Mesodermal cell (in vitro differentiated cells): Measurements from ENCODE around the gene ATP8A1.

Experiments used
- H3K27ac ChIP-seq: 2 replicates; pipeline ENCODE4 v1.7.0; 2013; ENCODE audit warnings: mild to moderate bottlenecking, low read depth, low read length, moderate library complexity; ENCODE audit not compliant: severe bottlenecking
- H3K36me3 ChIP-seq: 2 replicates; pipeline ENCODE4 v1.7.1; 2013; ENCODE audit warnings: mild to moderate bottlenecking, low read length, moderate library complexity; ENCODE audit not compliant: control insufficient read depth, insufficient read depth
- H3K4me1 ChIP-seq: one replicate; pipeline ENCODE4 v1.7.1; 2013; ENCODE audit warnings: mild to moderate bottlenecking, low read length; ENCODE audit not compliant: insufficient read depth, control insufficient read depth, poor library complexity, severe bottlenecking
- H3K4me3 ChIP-seq: 2 replicates; pipeline ENCODE4 v1.7.0; 2013; ENCODE audit warnings: low read length, control low read depth, mild to moderate bottlenecking; ENCODE audit not compliant: insufficient read depth, poor library complexity, severe bottlenecking; ENCODE audit errors: extremely low read depth
- H3K9me3 ChIP-seq: 2 replicates; pipeline ENCODE4 v1.7.1; 2013; ENCODE audit warnings: mild to moderate bottlenecking, low read length, moderate library complexity; ENCODE audit not compliant: control insufficient read depth
- WGBS, 2 experiments: methylation state at CpG; one replicate each; pipeline ENCODE4 v1.1.5; 2013; ENCODE audit warnings: missing lambda C conversion rate in 2 of 2; ENCODE audit not compliant: insufficient coverage in 2 of 2; 5-methylcytosine and 5-hydroxymethylcytosine counted together

ATP8A1 gene

DNA sequence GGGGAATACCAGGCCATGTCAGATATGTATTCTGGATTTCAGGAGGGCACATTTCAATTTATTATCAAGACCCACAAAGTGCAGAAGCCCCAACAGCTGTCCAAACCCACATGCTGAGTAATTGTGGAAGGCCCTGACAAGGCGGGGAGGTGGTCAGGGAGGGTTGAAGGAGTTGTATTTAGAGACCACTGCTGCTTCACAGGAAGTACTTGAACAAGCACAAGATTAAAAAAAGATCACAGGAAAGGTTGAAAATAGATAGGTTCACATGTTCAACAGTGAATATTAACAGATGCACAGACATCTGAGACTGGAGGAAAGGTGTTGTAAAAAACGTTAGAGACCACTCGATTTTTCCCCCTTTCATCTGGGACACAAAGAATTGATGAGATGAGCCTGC is 17.9 kb downstream of the ATP8A1 start:
- WGBS, 2 experiments: 92% methylated on average over 2 of the region's 3 CpGs; no CpG with 5 or more reads in 1 of the 2 experiments
- H3K27ac ChIP-seq: no peak overlapping the region
- no peaks in the 10 kb centered on the region for H3K36me3 ChIP-seq
- no peaks in the 10 kb centered on the region for H3K4me1 ChIP-seq
- H3K4me3 ChIP-seq: no peak overlapping the region
- no peaks in the 10 kb centered on the region for H3K9me3 ChIP-seq

DNA sequence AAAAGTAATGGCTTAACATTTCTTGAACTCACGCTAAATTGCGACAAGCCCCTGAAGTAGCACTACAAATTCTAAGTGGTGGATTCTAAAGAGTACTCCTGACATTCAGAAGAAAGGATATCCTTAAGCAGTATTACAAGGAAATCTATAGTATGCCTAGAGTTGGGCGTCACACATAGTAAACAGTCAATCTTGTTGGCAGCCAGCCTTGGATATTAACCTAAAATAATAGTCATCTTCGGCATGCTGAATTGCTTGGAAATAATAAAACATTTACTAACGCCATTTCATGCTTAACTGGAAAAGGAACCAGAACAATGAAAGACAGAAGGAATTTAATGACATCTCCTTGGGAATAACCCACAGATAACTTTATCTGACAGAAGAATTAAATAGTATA is 18.6 kb downstream of the ATP8A1 start:
- Histone ChIP-seq H3K27ac (no peak overlapping the region), H3K9me3 (no peaks in the 10 kb centered on the region), H3K4me1 (no peaks in the 10 kb centered on the region), H3K36me3 (no peaks in the 10 kb centered on the region), H3K4me3 (no peak overlapping the region)
- 89 to 94% methylated on average over 3 to 5 of the region's 5 CpGs for WGBS, 2 experiments

DNA sequence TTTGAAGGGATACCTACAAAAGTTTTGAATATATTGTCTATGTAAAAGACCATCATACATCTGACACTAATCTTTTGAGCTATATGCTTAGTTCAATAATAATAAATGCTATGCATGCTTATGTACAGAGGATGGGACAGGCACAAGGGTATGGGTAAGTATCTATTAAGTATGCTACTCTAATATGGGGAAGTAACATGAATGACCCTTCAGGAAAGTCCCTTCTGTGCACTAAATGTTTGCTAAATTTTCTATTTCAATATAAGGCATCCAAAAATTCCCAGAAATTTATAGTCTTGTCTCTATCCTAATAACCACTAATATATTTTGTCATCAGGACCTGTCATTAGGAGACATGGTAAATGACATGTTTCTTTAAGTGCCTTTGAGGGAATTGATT is 19.0 kb downstream of the ATP8A1 start:
- Histone ChIP-seq H3K27ac (no peak overlapping the region), H3K9me3 (no peaks in the 10 kb centered on the region), H3K36me3 (no peaks in the 10 kb centered on the region), H3K4me1 (no peaks in the 10 kb centered on the region), H3K4me3 (no peak overlapping the region)

DNA sequence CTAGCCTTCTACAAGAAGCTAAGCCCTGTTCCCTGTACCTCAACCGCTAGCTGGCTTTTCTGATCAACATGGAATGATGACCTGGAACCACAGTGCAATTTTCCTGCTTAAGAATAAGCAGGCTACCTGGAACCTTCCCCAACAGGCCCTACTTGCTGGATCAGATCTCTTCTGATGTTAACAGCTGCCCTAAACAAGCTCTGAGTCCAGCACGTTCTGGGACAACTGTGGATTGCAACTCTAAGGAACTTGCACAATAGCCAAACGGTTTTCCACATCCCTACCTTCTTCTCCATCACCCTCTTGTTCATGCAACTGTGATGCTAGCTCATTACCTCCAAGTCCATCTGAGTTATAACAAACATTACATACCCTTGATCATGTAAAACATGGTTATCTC is 19.8 kb downstream of the ATP8A1 start:
- Histone ChIP-seq H3K36me3 (no peaks in the 10 kb centered on the region), H3K4me1 (no peaks in the 10 kb centered on the region), H3K9me3 (no peaks in the 10 kb centered on the region), H3K4me3 (no peak overlapping the region), H3K27ac (no peak overlapping the region)
- 76 to 88% methylated on average over 3 of the region's 3 CpGs for WGBS, 2 experiments

DNA sequence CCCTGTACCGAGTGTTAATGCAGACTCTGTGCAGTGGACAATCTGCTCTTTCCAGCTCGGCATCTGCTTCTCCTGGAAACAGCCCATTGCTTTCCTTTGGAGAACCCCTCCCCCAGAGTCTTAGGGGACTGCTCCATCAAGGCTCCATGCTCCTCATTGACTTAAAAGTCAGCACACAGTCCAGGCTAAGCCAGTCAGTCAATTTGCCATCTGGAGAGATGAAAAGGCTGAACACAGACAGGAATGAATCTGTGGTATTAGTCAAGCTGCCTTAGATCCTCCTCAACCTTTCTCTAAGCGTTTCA is 20.3 kb downstream of the ATP8A1 start:
- Histone ChIP-seq H3K4me1 (no peaks in the 10 kb centered on the region), H3K4me3 (no peak overlapping the region), H3K36me3 (no peaks in the 10 kb centered on the region), H3K27ac (peak overlapping the region; percentile 3), H3K9me3 (no peaks in the 10 kb centered on the region)
- 73 to 95% methylated on average over 2 of the region's 3 CpGs for WGBS, 2 experiments

DNA sequence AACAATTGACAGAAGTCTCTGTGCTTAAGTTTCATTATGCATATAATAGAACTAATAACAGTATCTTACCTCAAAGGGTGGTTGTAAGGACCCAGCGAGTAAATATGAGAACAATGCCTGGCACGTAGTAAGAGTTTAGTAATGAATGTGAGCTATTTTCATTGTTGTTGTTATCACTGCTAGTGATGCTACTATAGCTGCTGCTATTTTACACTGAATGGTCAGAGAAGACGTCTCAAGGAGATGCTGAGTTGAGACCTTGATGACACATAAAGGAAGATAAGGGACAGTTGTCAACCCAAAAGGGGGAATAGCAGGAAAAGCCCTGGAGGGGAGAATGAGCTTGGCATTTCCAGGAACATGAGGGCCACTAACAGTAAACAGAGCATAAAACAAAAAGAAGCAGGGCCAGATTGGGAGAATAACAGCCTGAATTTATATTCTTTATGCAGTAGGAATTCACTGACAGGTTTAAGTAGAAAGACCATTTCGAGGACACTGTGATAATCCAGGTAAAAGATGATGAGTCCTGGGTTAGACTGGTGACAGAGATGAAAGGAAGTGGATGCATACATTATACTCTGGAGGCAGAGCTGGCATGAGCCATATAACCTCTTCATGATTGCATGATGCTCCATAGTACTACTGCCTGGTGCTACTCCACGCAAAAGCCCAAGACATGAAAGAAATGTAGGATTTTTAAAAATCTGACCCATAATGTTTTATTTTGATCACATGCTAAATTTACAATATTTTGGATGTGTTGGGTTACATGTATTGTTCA is 23.1 kb downstream of the ATP8A1 start:
- 74 to 81% methylated on average over 3 to 4 of the region's 5 CpGs for WGBS, 2 experiments
- Histone ChIP-seq H3K9me3 (no peaks in the 10 kb centered on the region), H3K27ac (no peak overlapping the region)

DNA sequence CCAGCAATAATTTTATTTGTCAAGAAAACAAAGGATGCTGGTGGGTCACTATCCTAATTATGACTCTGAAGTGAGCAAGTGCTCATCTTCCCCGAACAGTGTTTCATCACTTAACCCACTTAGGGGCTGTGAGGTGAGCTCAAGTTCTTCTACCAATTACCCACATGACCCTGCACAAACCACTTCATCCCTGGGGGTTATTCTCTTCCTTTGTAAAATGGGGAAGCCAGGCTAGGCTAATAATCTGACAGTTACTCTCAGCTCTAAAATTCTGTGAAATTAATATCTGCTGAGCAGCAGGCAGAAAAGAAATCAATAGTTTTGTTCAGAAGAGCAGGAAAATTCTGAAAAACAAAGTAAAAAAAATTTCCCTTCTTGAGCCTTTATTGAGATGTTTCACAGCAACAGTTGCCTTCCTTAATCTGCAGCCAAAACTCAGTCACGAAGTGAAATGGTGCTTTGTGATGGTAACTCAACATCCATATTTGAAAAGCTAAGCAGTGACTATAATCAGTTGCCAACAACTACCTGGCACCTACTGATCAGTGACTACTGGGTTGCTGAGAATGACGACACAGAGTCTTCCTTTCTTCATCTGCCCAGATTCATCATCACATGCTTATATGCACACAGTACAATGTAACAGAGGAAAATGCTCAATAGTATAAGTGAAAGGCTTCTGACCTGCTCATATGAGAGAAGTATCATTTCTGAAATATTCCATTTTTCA is 24.1 kb downstream of the ATP8A1 start:
- H3K9me3 ChIP-seq: no peaks in the 10 kb centered on the region
- WGBS, 2 experiments: no CpG with 5 or more reads among the region's 3 CpGs
- no peaks in the 10 kb centered on the region for H3K36me3 ChIP-seq
- no peaks in the 10 kb centered on the region for H3K4me1 ChIP-seq
- H3K27ac ChIP-seq: no peak overlapping the region
- H3K4me3 ChIP-seq: no peak overlapping the region

More for the DNA sequence above, 23.1 kb downstream of the ATP8A1 start:
- H3K4me1 ChIP-seq: no peaks in the 10 kb centered on the region
- H3K36me3 ChIP-seq: no peaks in the 10 kb centered on the region
- H3K4me3 ChIP-seq: no peak overlapping the region

DNA sequence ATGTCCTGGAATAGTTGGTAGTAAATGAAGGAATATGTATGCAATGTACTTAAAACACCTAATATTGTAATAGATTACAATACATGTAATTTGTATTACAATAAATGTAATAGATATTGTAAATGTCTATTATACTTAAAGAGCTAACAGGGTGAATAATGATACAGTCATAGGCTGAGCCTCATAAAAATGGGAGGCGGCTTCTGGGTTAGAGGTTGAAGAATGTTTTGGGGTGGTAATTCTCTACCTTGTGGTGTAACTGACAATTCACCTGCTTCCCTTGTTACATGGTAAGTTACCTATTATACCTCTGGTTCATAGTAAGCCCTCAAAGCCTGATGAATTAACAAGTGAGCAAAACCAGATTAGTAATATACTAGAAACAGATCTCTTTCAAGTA is 26.0 kb downstream of the ATP8A1 start:
- Histone ChIP-seq H3K27ac (no peak overlapping the region), H3K4me3 (no peak overlapping the region), H3K9me3 (no peaks in the 10 kb centered on the region), H3K4me1 (no peaks in the 10 kb centered on the region), H3K36me3 (no peaks in the 10 kb centered on the region)
- WGBS, 2 experiments: no CpG with 5 or more reads among the region's 1 CpG

DNA sequence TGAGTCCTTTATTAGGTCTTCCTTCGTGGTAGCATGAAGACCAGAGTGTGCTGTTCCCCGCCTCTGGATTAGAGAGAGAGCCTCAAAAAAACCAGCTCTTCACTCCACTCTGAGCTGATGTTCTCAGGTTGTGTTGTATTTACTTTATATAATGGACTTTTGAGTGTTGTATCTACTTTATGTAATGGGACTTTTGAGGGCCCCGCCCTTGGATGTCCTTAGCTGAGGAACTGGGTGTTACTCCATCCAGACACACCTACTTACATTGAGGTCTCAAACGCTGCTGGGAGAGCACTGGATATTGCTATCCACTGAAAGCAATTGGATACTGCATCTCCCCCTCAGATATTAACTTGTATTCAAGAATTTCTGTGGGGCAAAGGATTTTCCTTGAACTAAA is 28.2 kb downstream of the ATP8A1 start:
- H3K36me3 ChIP-seq: no peaks in the 10 kb centered on the region
- H3K4me1 ChIP-seq: no peaks in the 10 kb centered on the region
- H3K9me3 ChIP-seq: no peaks in the 10 kb centered on the region
- WGBS, 2 experiments: 60% methylated on average over 1 of the region's 4 CpGs; no CpG with 5 or more reads in 1 of the 2 experiments
- no peak overlapping the region for H3K27ac ChIP-seq
- no peak overlapping the region for H3K4me3 ChIP-seq

DNA sequence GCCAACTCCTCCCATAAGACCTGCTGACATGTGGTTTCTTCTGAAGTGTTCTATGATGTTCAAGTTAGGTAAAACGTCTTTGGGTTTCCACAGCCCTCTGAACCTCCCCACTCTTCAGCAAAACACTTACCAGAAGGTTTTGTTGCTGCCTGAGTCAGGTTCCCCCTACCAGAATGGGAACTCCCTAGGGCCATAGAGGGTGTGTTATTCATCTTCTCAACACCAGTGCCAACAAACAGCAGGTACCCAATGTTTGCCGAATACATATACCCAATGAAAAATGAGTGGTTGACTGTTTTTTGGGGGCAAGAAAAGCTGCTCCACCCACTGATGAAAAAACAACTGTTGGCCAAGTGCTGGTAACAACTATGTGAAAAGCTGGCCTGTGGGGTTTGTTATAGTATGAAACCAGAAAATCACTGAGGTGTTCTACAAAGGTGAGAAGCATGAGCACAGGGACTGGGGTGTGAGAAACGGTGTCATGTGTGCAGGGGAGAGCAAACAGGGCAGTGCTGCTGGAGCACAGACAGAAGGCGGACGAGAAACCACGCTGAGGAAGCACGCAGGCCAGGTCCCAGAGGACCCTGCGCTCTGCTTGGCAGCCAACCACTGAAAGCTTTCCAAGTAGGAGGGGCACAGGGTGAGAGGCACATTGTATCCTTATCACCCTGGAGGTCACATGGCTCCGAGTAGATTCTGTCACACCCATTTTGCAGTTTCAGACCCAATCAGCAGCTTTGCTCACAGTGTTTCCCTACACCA is 28.8 kb downstream of the ATP8A1 start:
- Histone ChIP-seq H3K9me3 (no peaks in the 10 kb centered on the region), H3K4me1 (no peaks in the 10 kb centered on the region), H3K36me3 (no peaks in the 10 kb centered on the region), H3K27ac (no peak overlapping the region), H3K4me3 (no peak overlapping the region)
- 76 to 77% methylated on average over 6 to 8 of the region's 9 CpGs for WGBS, 2 experiments
